Vagina (tissue), 2 donors: ENCODE measurements around the gene TRIM37. TPM values are rescaled to one million over a fixed set of nuclear protein-coding genes. Genes with fewer than 3 reads are reported as not detected.

ENCODE experiments used
- DNase-seq, 2 donors: peaks; one replicate each; pipeline ENCODE4 v3.0.0-alpha.2; 2017; ENCODE audit errors: extremely low spot score in 2 of 2
- H3K27ac ChIP-seq: fragments of 200-600 bp; sonication (generic); one replicate; pipeline ENCODE4 v1.5.1; 2019
- H3K27me3 ChIP-seq: fragments of 200-600 bp; sonication (generic); one replicate; pipeline ENCODE4 v1.5.1; 2019
- H3K36me3 ChIP-seq, 2 donors: fragments of 200-600 bp; sonication (generic); one replicate each; pipeline ENCODE4 v1.5.1; 2017 to 2019
- H3K4me1 ChIP-seq: fragments of 200-600 bp; sonication (generic); one replicate; pipeline ENCODE4 v1.5.1; 2019
- H3K4me3 ChIP-seq, 2 donors: fragments of 200-600 bp; sonication (generic); 1 replicate in 1 of 2; 2 replicates in 1 of 2; pipeline ENCODE4 v1.5.1; 2016 to 2019
- H3K9me3 ChIP-seq: fragments of 200-600 bp; sonication (generic); one replicate; pipeline ENCODE4 v1.5.1; 2019
- CTCF ChIP-seq, 3 experiments: fragments of 450-650 bp in 2 of 3; fragments of 200-600 bp in 1 of 3; sonication (generic) in 1 of 3; IDR thresholded peaks; one replicate each; pipeline ENCODE4 v1.5.1; 2017 to 2019; ENCODE audit warnings: antibody characterized with exemption in 3 of 3, mild to moderate bottlenecking in 2 of 3, moderate library complexity in 2 of 3
- POLR2A ChIP-seq, 2 donors: fragments of 450-650 bp; IDR thresholded peaks; one replicate each; pipeline ENCODE4 v1.6.1; 2017; ENCODE audit warnings: antibody characterized with exemption in 2 of 2, mild to moderate bottlenecking in 2 of 2, moderate library complexity in 2 of 2
- POLR2AphosphoS5 ChIP-seq, 2 donors: sonication (generic); formaldehyde crosslinking; IDR thresholded peaks; one replicate each; pipeline ENCODE4 v1.9.0; 2017; ENCODE audit warnings: antibody characterized with exemption in 2 of 2, mild to moderate bottlenecking in 2 of 2, low read depth in 1 of 2; ENCODE audit not compliant: insufficient read depth in 1 of 2
- intact Hi-C: fragments of 100-400 bp; cut with DNase I; formaldehyde crosslinking; loops from one replicate; pipeline ENCODE4 v1.15.1; 2023
- total RNA-seq: library from RNA; depleted of rRNA; stranded (reverse); fragments of >200 nt; gene quantifications from one replicate; pipeline ENCODE4 v1.2.3, GENCODE V29; 2016

Gene TRIM37
- total RNA-seq, 1 donor from 2014 or later: 20.4 TPM

- Histone ChIP-seq H3K9me3 (no peaks in the 10 kb centered on the region), H3K4me3 (no peak overlapping the region), H3K27me3 (no peaks in the 10 kb centered on the region), H3K27ac (no peak overlapping the region), H3K4me1 (no peaks in the 10 kb centered on the region), H3K36me3 (peaks cover 0 to 30% of the 10 kb centered on the region in 2 donors)
- intact Hi-C loops: no loop called here
- DNase-seq: no peak
- TF ChIP-seq POLR2A (IDR thresholded peaks at IDR 0.05) (no peak), POLR2AphosphoS5 (IDR thresholded peaks at IDR 0.05; ENCODE audit: insufficient read depth in 1 of 2, low read depth in 1 of 2) (no peak), CTCF (IDR thresholded peaks at IDR 0.05) (no peak)
Observed at GRCh38 chr17:59046192-59046591, 60.5 kb downstream of the TRIM37 start.

GRCh38 chr17:59038734-59039133 lies 67.9 kb downstream of the TRIM37 start:
- Histone ChIP-seq H3K4me3 (no peak overlapping the region), H3K27me3 (no peaks in the 10 kb centered on the region), H3K27ac (no peak overlapping the region), H3K4me1 (no peaks in the 10 kb centered on the region), H3K36me3 (peaks cover 0 to 39% of the 10 kb centered on the region in 2 donors), H3K9me3 (no peaks in the 10 kb centered on the region)
- intact Hi-C loops: no loop called here
- TF ChIP-seq CTCF (IDR thresholded peaks at IDR 0.05) (no peak), POLR2A (IDR thresholded peaks at IDR 0.05) (no peak), POLR2AphosphoS5 (IDR thresholded peaks at IDR 0.05; ENCODE audit: insufficient read depth in 1 of 2, low read depth in 1 of 2) (no peak)
- DNase-seq: no peak

GRCh38 chr17:59037960-59038359 lies 68.7 kb downstream of the TRIM37 start:
- DNase-seq: no peak
- no peak for TF ChIP-seq CTCF (IDR thresholded peaks at IDR 0.05)
- TF ChIP-seq POLR2AphosphoS5 (IDR thresholded peaks at IDR 0.05; ENCODE audit: insufficient read depth in 1 of 2, low read depth in 1 of 2): no peak
- TF ChIP-seq POLR2A (IDR thresholded peaks at IDR 0.05): no peak
- H3K4me1 ChIP-seq: no peaks in the 10 kb centered on the region
- no peak overlapping the region for H3K27ac ChIP-seq
- H3K9me3 ChIP-seq: no peaks in the 10 kb centered on the region
- no peak overlapping the region for H3K4me3 ChIP-seq
- H3K27me3 ChIP-seq: no peaks in the 10 kb centered on the region
- intact Hi-C loops: no loop called here
- H3K36me3 ChIP-seq: peaks cover 0 to 31% of the 10 kb centered on the region in 2 donors

- Histone ChIP-seq H3K27me3 (no peaks in the 10 kb centered on the region), H3K4me1 (peaks cover 18% of the 10 kb centered on the region), H3K9me3 (no peaks in the 10 kb centered on the region), H3K4me3 (no peak overlapping the region), H3K27ac (no peak overlapping the region), H3K36me3 (peaks cover 0 to 6% of the 10 kb centered on the region in 2 donors)
- intact Hi-C loops: no loop called here
- TF ChIP-seq POLR2AphosphoS5 (IDR thresholded peaks at IDR 0.05; ENCODE audit: insufficient read depth in 1 of 2, low read depth in 1 of 2): no peak
- TF ChIP-seq CTCF (IDR thresholded peaks at IDR 0.05): no peak
- no peak for TF ChIP-seq POLR2A (IDR thresholded peaks at IDR 0.05)
- no peak for DNase-seq
Observed at GRCh38 chr17:59030811-59031210, 75.9 kb downstream of the TRIM37 start.

GRCh38 chr17:59028328-59028727 lies 78.4 kb downstream of the TRIM37 start:
- TF ChIP-seq CTCF (IDR thresholded peaks at IDR 0.05): no peak
- TF ChIP-seq POLR2A (IDR thresholded peaks at IDR 0.05): no peak
- no peak for TF ChIP-seq POLR2AphosphoS5 (IDR thresholded peaks at IDR 0.05; ENCODE audit: insufficient read depth in 1 of 2, low read depth in 1 of 2)
- no peak overlapping the region for H3K27ac ChIP-seq
- no peaks in the 10 kb centered on the region for H3K27me3 ChIP-seq
- H3K4me1 ChIP-seq: peaks cover 18% of the 10 kb centered on the region
- H3K9me3 ChIP-seq: no peaks in the 10 kb centered on the region
- intact Hi-C loops: no loop called here
- no peaks in the 10 kb centered on the region for H3K36me3 ChIP-seq
- no peak for DNase-seq
- H3K4me3 ChIP-seq: no peak overlapping the region
